WI38 (cell line): ENCODE data around the gene DSCAML1.

Experiments
- H3K4me3 ChIP-seq: 2 replicates; pipeline ENCODE4 v1.5.1; 2011; ENCODE audit warnings: low read depth, mild to moderate bottlenecking, control low read depth, low read length
- TF ChIP-seq, protein P1 (sequence below): IDR thresholded peaks from 2 replicates; pipeline ENCODE4 v1.5.1; 2012; ENCODE audit warnings: low read depth, mild to moderate bottlenecking, control low read depth, low read length

The DSCAML1 gene

DNA sequence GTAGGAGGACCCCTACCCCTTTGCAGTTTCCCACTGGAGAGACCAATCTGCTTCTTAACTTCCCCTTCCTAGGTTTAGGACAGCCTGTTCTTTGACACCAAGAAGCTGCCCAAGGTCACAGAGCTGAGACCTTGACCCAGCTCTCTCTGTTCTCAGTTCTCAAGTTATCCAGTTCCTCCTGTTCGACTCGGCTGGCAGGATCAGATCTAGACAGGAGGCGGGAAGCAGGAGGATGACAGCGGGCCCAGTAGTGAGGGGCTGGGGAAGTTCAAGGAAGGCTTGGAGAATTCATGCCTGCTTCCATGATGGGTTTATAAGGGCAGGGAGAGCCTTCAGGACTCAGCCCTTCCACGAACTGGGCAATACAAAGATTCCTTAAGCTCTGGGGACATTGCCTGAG is 210.6 kb downstream of the DSCAML1 start:
- TF ChIP-seq, protein P1, sequence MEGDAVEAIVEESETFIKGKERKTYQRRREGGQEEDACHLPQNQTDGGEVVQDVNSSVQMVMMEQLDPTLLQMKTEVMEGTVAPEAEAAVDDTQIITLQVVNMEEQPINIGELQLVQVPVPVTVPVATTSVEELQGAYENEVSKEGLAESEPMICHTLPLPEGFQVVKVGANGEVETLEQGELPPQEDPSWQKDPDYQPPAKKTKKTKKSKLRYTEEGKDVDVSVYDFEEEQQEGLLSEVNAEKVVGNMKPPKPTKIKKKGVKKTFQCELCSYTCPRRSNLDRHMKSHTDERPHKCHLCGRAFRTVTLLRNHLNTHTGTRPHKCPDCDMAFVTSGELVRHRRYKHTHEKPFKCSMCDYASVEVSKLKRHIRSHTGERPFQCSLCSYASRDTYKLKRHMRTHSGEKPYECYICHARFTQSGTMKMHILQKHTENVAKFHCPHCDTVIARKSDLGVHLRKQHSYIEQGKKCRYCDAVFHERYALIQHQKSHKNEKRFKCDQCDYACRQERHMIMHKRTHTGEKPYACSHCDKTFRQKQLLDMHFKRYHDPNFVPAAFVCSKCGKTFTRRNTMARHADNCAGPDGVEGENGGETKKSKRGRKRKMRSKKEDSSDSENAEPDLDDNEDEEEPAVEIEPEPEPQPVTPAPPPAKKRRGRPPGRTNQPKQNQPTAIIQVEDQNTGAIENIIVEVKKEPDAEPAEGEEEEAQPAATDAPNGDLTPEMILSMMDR, result no peak
- no peak overlapping the region for H3K4me3 ChIP-seq

DNA sequence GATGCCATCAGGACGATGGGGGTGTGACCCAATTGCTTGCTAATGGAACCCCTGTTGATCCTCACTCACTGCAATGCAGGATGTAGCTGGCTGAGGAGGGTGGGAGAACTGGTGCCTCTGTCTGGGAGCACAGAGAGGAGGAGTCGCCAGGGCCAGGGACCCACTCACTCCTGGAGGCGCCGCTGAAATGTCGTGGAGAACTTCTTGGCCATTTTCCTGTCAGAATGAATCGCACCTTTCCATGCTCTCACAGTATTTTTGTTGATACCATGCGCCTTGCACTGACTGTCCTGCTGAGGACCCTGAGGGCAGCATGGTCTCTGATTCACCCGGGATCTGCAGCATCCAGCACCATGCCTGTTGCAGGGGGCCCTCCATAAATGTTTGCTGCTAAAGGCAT is 211.4 kb downstream of the DSCAML1 start:
- H3K4me3 ChIP-seq, result no peak overlapping the region
- TF ChIP-seq, protein P1, result no peak

DNA sequence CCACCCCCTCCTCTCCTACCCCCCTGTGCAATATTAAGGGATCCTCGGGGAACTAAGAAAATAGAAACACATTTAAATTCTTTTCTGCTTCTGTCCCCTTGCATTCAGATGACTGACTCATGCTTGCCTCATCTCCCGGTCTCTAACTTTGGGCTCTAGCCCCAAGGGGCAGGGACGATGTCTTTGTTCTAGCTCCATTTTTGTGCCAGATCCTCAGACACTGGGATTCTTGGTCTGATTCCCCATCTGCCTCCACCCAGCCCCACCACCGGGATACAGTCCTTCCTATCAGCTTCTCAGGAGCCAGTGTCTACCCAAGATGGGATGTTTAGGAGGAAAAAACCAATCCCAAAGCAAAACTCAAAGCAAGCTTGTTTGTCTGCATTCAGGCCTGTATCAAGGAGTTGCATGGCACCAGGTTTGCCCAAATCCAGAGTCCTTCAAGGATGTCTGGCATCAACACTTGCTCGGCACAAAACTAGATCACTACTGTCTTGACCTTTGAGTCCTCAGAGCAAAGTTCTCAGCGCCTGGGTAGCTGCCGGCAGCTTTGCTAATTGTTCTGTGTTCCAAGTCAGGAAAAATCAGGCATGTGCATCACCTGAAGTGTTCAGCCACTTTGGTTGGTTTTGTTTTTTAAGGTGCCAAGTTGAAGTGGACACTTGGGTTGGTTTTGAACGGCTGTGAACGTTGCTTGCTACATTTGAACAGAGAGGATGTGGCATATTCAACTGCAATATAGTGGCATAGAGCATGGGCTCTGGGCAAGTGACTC is 212.8 kb downstream of the DSCAML1 start:
- TF ChIP-seq, protein P1, result no peak

DNA sequence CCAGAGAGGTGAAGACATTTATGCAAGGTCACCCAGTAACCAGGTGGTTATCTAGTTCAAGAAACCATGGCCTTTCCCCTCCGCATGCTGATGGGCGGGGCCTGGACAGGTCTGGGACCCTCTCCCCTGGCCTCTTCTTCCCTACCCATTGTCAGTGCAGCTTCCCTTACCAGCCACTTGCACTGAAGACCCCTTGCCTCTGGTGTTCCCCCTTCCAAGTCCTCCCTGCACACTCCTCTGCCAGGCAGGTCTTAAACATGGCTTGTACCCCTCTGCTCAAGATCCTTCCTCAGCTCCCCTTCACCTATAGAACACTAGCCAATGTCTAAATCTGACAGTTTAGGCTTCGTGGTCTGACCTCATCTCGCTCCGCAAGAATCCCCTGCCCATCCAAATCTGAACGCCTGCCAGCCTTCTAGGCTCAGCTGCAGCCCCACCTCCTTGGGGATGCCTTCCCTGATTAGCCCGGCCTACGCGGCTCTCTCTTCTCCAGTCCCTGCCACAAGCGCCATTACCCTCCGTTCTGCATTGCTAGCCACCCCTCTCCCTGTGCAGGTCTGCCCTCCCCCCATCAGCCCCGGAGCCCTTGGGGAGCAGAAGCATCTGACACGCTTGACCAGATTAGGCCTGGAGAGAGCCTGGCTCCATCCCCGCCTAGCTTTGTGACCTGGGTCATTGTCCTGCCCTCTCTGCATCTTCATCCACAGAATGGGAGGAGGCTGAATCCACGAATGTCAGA is 213.8 kb downstream of the DSCAML1 start:
- TF ChIP-seq, protein P1, result no peak
- no peak overlapping the region for H3K4me3 ChIP-seq

More for the DNA sequence above, 212.8 kb downstream of the DSCAML1 start:
- no peak overlapping the region for H3K4me3 ChIP-seq

DNA sequence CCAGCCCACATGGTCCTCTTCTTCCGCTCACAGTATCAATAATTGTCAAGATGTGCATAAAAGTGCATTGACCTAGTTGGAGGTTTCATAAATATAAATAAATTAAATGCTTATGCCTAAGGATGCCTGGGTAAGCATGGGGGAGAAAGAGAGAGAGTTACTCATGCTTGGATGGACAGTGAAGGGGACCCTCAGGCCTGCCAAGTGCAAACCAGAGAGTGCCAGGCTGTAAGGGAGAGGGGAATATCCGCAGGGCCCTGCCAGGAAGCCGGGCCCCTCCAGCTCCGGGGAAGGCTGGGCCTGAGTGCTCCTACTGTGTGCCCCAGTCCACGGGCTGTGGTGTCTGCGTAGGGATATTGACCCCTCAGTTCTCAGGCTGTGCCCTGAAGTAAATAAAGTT is 214.6 kb downstream of the DSCAML1 start:
- TF ChIP-seq, protein P1, result no peak
- H3K4me3 ChIP-seq, result no peak overlapping the region

DNA sequence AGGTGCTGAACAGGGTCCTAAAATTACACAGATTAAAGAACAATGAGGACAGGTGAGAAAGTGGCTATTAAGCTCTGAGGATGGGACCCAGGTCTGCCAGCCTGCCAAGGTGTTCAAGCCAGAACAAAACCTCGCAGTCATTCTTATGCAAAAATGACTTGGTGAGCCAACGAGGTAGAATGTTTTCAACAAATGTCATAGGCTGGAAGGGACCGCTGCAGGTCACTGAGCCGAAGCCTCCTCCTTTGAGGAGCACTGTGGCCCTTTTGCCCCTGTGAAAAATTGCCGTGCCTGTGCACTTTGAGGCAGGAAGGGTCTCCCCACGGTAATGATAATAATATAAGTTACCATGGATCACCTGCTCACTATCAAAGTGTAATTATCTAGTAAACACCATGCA is 216.2 kb downstream of the DSCAML1 start:
- H3K4me3 ChIP-seq, result no peak overlapping the region
- TF ChIP-seq, protein P1, result no peak

DNA sequence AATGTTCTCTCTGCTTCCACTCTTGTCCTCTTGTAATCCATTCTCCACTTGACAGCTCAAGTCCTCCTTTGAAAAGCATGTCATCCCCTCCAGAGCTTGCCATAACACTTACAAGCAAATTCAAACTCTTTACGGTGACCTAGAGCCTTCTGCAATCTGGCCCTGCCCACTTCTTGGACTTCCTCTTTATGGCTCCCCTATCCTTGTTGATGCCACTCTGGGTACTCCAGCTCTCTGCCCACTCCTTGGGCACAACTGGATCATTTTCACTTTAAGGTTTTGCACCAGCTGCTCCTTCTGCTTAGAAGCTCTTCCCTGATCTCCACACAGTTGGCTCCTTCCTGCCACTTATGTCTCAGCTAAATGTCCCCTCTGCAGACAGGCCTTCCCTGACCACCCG is 217.9 kb downstream of the DSCAML1 start:
- no peak overlapping the region for H3K4me3 ChIP-seq
- TF ChIP-seq, protein P1, result no peak
